Activated T-cell treated with anti-CD3 and anti-CD28 coated beads for 1 hour (primary cell): Measurements from ENCODE around the gene SPARC.

Experiments used
- DNase-seq: peaks from one replicate; pipeline ENCODE4 v3.0.0-alpha.2; 2020; ENCODE audit warnings: low read depth

SPARC gene

DNA sequence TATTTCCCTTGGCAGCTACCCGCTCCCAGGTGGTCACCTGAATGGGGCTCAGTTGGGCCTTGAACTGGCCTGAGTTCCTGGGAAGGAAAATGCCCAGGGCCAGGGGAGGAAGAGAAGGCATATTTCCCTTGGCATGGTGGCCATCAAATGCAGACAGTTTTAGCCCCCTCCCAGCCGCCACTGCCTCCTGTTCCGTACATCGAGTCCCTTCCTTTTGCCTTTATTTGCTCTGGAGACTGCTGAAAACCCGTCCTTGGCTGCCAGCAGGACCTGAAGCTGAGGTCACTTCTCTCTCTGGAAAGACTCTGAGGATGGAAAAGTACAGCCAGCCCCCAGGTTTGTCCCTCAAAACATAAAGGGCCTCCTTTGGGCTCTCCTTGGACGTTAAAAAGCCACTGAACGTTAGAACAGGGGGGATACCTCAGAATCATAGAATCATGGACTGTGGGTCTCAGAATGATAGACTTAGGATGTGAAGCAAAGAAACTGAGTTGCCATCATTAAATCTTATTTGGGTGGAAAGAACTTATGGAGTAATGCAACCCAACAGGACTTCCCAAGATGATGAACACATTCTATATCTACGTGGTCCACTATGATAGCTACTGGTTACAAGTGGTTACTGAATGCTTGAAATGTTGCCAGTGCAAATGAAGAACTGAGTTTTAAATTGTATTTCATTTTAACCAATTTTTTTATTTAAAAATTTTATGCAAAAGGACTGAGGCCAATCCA lies 7.1 kb downstream of the SPARC start:
- no peak for DNase-seq

DNA sequence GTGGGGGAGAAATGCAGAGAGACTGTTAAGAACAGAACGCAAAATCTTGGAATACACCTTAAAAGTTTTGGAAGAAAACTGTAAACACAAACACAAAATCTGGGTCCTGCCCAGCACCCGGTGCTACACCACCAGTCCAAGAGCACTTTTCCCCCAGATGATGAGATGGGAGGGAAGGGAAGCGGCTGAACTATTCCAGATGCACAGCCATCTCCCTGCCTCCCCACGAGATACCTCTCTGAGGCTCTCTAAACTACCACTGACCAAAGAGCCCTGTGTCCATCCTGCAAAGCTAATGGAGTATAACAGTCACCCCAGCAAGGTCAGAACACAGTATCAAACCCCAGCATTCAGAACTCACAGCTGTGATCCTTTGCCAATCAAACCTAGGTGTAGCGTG lies 8.0 kb downstream of the SPARC start:
- DNase-seq, result no peak

DNA sequence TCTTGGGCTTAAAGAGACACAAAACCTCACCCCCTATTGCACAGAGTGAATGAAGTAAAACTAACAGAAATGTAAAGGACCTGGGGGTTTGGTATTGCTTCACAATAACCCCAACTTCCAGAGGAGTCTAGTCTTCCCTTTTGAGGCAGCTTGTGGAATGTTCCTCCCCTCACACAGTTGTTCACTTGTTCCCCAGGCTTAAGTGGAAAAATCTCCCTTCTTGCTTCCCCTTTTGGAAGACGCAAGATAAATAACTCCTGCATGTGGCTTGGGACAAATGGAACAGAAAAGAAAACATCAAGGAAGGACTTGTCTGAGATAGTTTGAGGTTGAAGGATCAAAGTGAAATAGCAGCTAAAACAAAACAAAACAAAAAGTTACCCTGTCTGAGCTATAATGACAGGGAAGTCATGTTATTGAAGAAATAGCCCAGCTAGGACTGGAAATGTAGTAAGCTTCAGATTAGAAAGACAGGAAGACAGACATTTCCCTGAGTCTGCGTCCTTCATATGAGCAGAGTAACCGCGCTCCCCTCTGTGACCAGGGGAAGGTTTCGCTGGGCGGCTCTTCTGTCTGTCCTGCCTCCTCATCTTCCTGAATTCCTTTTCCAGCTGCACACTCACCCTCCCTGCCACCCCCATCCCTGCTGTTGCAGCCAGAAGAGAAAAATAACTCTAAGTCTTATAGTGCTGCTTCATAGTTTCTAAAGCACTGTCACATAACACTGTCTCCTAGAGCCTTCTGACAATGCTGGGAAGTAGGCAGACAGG lies 8.8 kb downstream of the SPARC start:
- DNase-seq, result no peak

DNA sequence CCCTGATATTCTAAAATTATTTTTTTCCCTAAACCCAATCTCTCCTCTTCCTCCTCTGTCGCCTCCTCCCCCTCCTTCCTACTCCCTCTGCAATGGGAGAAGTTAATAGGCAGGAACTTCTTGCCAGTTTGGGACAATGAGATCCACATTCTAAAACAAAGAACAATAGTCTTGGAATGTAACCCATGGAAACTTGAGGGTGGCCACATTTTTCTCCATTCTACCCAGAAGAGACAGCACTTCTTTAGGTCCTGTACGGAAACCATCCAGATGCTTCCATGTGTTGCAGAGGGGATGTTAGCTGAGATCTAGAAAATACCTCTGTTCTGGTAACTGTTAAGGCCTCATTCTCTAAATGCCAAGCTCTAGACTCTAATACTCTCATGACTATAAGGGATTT lies 10.0 kb downstream of the SPARC start:
- DNase-seq, result no peak

DNA sequence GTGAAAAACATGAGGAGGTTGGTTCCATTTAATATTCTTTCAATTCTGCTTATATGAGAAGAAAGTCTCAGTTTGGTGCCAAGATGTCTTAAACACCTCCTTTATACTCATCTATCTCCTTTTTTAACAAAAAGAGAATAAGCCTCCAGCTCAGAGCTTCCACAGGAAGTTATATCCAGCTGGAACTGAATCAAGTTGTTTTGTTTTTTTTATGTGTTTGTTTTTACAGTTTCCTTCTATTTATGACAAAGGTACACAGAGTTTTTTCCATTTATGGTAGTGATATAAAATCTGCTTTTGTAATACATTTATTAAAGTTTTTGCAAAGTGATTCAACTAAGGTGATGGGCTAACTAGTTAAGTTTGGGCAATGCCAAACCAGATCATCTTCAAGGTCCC lies 10.4 kb downstream of the SPARC start:
- no peak for DNase-seq

DNA sequence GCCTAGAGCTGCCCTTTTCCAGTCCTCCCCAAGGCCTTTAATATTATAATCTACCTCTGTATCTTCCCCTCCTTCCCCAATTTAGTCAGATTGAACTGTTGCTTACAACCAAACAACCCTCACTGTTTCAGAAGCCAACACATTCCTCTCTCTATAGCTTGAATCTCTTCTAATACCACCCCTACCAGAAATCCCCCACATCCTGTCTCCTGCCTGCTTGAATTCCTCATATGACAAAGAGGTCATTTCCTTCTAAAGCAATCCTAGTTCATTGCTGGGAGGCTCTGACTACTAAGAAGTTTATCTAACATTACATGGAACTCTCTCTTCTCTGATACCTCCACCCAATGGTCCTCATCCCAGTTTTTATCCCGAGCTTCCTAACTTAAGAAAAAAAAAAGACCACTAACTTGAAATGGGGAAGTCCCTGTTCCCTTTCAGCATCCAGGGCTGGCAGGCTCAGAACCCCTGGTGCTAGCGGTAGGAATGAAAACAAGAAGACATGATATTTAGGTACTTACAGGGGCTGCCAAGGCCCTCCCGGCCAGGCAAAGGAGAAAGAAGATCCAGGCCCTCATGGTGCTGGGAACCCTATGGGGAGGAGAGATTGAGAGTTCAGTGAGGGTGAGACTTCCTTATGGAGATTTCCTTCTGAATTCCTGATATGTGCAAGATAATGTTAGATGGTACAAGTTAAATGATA lies 11.0 kb downstream of the SPARC start:
- no peak for DNase-seq

DNA sequence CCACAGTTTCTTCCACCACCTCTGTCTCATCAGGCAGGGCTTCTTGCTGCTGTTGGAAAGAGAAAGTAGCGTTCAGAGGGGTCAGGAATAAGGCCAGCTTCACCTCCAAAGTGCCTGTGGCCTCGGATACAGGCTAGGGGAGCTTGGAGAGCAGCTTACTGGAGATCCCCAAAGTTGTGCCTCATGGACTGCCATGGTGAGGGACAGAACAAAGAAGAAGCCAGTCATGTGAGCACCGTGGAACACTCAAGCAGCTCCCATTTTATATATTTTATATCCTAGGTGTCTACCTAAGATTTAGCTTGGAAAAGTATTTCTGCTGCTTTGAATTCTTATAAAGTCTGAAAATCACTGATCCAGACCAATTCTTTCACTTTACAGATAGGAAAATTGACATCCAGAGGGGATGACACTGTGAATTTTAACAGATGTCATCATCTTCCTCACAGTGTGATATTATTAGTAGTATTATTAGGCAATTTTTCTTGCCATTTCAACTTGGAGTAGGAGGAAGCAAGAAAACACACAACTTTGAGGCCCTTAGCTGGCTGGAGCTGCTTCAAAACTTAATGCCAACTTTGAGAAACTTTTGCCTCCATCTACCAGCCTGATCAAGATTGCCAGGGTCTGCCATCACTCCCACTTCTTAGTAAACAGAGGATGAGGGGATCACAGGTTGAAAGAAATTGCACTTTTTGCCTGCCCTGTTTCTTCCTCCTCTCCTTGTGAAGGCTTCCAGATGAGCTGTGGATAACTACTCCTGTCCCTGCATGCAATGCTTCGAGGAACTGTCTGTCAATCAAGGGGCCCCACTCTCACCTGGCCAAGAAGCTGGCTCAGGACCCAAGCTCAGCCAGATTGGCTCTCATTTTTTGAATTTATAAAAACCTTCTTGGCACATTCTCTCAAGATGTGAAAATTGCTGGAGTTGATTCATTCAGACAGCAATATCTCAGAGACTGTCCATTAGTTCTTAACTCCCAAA lies 11.8 kb downstream of the SPARC start:
- no peak for DNase-seq

DNA sequence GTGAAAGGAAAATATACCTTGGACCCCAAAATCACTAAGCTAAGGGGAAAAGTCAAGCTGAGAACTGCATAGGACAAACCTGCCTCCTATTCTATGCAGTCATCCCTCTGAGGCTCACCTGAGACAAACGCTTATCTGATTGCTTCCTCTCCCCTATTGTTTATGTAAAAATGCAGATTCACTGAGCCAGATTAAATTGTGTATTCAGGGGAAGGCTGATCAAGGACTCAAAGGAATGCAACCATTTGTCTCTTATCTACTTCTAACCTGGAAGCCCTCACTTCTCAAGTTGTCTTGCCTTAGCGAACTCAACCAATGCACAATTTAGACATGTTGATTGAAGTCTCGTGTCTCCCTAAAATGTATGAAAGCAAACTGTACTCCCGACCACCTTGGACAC lies 13.3 kb downstream of the SPARC start:
- no peak for DNase-seq

DNA sequence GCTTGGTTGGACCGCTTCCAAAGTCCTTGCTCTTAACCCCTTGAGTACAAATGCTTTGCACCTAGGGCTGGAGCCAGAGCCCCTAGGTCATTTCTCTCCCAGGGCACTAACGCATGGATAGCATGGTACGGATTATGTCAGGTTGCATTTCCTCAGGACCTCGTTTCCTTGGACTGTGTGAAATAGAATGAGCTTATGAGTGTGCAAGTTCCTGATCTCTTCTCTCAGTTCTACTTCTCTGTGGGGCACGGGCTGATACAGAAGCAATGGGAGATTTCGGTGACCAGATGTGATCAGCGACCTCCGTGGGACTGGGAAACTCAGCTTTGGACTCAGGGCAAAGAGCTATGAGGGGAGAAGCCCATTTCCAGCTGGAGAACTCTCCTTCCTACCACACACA lies 14.2 kb downstream of the SPARC start:
- no peak for DNase-seq

DNA sequence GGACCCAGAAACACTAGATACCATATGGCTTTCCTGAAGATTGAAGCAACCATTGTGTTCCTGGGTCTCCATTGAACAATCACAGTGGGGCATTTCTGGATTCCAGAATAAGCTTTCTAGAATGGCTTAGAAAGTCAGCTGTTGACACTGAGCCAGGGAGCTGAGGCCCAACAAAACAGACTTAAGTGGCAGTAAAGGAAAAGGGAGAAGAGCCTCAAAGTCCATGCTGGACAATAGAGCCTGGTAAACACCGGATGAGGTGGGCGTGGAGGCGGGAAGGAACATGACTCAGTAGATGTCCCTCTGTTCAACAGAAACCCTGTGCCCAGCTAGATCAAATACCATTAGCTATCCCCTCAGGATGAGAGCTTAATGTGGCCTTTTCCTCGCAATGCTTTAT lies 14.8 kb downstream of the SPARC start:
- DNase-seq, result no peak

DNA sequence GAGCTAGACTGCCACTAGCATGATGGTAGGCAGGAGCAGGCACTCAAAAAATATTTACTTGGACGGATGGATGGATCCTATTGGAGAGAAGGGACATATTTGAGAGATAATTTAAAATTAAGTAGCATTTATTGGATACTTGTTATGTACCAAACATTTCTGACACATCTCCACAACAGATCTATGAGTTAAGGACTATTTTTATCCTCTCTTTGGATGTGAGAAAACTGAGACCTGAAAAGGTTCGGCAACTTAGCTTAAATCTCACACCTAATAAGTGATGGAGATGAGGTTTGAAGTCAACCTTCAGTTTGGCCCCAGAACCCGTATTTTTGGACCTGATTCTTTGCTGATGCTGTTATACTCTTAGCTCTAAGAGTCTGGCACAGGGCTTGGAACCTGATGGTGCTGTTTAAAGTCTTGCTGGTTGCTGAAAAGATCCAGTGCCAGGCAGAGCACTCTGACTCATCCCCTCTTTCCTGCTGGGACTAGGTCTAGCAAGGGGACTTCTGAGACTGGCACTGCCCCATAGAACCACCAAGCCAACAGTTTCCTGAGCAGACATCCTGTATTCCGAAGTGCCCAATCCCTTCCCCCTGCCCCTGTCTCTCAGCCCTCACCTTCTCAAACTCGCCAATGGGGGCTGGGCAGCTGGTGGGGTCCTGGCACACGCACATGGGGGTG lies 15.6 kb downstream of the SPARC start:
- no peak for DNase-seq

DNA sequence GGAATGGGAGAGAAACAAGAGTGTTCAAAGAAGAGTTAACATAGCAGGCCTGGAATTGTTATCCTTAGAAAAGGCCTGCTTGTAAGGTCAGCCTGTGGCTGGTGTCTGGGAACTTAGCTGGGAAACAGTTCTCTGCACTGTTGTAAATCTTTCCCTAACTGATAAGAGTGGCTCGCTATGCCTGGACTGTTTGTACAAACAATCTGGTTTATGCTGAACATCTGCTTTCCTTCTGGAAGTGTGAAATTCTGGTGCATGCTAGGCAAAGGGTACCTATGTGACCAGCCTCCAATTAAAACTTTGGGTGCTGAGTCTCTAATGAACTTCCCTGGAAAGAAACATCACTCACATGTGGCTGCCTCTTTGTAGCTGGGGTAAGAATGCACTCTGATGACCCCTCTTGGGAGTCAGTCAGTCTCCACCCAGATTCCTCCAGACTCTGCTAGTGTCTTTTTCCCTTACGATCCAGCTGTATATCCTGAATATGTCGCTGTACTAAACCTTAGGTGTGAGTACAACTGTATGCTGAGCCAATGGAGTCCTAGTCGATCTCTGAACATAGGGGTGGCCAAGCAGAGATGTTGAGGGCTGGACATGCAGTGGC lies 16.5 kb downstream of the SPARC start:
- DNase-seq, result no peak

DNA sequence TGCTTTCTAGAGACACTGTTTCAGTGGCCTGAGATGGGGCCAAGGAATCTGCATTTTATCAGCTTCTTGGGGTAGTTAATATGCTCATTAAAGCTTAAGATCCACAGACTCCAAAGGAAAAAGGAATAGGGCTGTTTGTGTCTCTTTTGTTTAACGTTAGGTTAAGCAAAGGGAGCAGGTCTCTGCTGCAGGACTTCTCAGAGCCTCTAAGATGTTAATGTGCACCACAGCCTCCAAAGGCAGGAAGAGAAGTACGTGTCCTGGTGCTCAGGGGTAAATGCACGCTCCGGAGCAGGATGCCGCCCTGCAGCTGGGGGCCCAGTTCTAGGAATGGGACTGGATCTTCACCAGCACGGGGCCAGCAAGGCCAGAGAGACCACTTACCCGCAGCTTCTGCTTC lies 19.6 kb downstream of the SPARC start:
- no peak for DNase-seq

DNA sequence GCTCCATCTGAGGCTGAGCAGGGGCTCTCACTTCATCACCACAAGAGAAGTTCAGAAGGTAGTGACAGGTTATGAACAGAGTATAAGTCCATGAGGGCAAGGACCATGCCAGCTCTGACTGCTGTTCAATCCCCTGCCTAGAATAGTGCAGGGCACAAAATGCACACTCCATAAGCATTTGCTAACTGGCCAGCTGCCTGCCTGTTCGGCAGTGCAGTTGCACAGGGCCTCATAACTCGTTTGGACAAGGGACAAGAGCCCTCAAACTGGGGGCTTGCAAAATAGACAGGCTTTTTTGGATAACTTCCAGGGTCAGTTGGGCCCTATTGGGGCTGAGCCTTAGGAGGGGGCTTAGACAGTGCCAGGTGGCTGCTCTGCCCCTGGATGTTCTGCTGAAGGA lies 21.1 kb downstream of the SPARC start:
- no peak for DNase-seq

DNA sequence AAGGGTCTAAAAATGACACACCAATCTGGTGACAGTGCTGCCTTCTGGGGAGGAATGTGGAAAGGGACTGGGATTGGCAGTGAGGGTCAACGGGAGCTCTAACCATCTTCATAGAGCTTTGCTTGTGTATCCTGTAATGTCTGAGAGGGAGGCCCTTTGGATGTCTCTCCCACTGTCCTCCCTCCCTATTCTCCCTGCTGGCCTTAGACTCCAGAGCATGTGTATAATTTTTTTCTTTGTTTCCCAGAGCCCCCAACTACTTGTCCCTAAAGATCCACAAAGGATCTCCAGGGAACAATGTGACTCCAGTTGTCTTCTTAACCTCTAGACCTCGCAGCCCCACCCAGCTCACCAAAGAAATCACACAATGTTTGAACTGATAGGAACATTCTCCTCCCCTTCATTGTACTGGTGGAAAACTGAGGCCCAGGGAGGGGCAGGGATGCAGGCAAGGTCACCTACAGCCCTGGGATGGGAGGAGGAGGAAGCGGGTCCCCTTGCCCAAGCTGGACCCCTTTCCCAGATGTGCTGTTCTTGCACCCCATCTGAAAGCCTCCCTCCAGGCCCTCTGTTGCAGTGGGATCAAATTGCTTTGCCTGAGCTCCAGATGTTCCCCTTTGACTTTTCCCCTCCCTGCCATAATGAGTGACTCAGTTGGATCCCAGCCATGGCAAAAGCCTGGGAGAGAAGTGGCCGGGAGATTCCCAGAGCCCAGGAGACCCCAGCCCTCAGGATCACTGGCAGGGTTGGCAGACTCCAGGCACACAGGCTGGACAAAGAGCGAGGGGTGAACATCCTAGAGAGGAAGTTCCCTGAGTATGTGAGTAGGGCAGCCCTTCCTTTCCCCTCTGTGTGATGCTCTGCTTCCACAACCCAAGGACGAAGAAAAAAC lies 21.8 kb downstream of the SPARC start:
- DNase-seq, result no peak

DNA sequence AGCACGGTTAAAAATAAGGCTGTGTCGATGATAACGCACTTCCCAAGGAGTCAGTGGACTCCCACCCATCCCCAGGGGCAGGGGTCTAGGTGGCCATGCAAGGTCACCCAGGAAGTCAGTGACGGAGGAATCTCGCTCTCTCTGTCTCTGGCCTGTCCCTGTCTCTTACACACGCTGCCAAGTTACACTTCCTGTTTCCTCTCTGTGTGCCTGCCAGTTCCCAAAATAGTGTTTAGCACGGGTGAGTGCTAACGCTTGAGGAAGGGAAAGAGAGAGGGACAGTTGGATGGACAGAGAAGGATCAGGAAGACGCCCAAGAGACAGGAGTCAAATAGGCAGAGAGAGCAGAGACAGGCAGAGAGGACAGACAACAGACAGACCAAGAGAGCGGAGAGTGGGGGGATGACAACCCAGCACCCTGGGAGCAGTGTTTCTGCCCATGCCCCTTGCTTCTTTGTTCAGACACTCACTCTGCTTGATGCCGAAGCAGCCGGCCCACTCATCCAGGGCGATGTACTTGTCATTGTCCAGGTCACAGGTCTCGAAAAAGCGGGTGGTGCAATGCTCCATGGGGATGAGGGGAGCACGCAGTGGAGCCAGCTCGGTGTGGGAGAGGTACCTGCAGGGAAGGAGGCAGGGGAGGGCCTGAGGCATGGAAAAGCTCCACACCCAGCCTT lies 23.0 kb downstream of the SPARC start:
- no peak for DNase-seq

DNA sequence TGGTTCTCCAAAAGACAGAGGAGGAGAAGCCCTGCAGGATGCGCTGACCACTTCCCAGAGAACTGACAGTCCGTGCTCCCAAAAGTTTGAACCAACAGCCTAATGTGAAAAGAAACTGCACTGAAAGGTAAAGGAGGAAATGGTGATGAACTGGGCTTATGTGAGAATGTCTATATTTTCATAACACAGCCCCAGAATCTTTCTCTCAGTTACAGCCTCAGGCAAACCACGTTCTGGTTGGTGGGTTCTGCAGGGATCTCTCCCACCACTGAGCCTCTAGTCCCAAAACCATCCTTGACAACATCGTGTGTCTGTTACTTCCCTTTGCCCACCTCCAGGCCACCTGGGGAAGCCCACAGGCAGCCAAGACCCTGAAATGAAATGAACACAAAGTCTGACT lies 23.9 kb downstream of the SPARC start:
- no peak for DNase-seq

DNA sequence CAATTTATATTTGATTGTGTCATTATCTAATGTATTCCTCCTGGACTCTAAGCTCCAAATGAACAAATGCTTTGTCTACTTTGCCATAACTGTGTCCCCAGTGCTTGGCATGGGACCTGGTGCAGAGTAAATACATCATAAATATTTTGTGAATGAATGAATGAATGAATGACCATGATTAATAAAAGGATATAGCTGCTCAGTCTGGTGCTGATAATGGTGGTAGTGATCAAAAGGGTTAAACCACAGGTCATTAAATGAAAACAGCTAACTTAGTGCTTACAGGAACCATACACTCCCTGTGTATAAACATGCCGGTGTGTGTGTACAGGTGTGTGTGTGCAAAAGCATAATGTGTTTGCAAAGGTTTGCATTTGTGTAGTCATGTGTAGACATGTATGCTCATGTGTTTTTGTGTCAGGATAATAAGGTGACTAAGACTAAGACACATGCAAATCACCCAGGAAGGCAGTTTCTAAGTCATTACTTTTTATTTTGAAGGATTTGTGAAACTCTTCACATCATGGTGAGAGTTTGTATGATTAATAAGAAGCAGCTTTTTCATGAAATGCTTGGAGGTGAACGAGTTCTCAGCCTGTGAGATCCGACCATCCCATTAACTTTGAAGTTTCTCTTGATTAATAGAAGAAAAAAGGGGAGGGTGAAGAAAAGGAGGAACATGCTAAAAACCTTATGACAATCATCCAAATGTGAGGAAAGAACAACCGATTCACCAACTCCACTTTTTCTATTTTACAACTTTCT lies 24.6 kb downstream of the SPARC start:
- DNase-seq, result no peak
